Measurements from ENCODE around the gene PSMA6. TPM values are rescaled to one million over a fixed set of nuclear protein-coding genes. Genes with fewer than 3 reads are reported as not detected.

Gene PSMA6
- total and polyA plus RNA-seq, 2 of the 13 experiments (the other 11 are each of a cell fraction or from before 2014, with no cell fraction given), result 525 to 1,109 TPM

DNA sequence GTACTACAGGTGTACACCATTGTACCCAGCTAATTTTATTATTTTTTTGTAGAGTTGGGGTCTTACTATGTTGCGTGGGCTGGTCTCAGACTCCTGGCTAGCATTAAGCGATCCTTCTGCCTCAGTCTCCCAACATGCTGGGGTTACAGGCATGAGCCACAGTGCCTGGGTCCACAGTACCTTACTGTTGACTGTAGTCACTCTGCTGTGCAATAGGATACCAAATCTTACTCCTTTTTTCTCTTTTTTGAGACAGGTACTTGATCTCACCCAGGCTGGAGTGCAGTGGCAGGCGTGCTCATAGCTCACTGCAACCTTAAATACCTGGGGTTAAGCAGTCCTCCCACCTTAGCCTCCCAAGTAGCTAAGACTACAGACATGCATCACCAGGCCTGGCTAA, 25.6 kb downstream of the PSMA6 start (continued):
- TF ChIP-seq POLR2G (IDR thresholded peaks at IDR 0.05; ENCODE audit: low read depth, low read length) (peak; percentile 48), JUN (CRISPR knock-in tag; IDR thresholded peaks at IDR 0.05) (no peak)

DNA sequence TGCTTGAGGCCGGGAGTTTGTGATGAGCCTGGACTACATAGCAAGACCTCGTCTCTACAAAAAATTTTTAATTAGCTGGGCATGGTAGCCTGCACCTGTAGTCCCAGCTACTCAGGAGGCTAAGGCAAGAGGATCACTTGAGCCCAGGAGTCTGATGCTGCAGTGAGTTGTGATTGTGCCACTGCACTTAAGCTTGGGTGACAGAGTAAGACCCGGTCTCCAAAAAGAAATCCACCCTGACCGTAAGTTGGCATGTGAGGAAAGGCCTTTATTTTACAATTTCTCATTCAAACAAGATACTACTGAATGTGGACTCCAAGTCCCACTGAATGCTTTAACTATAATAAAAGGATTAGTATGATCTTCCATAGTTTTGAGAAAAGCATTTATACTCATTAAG, 27.3 kb downstream of the PSMA6 start:
- Histone ChIP-seq H3K9me3 (ENCODE audit: low read length) (no peaks in the 10 kb centered on the region), H3K4me3 (replicated peaks in 1 of 3; ENCODE audit: insufficient read depth in 1 of 3, low read depth in 2 of 3, low read length in 3 of 3) (no peak overlapping the region), H2AFZ (ENCODE audit: low read length) (no peak overlapping the region), H3K36me3 (replicated peaks in 1 of 2; ENCODE audit: control insufficient read depth in 1 of 2, insufficient read depth in 2 of 2, low read length in 2 of 2) (peaks cover 20 to 38% of the 10 kb centered on the region in 2 experiments), H3K9ac (ENCODE audit: insufficient read depth, low read depth, low read length) (no peak overlapping the region), H3K4me1 (ENCODE audit: insufficient read depth, low read length) (no peaks in the 10 kb centered on the region), H3K27me3 (ENCODE audit: control insufficient read depth in 1 of 2, insufficient read depth in 2 of 2, low read length in 2 of 2) (no peaks in the 10 kb centered on the region), H4K20me1 (ENCODE audit: insufficient read depth, low read length) (no peaks in the 10 kb centered on the region), H3K79me2 (ENCODE audit: insufficient read depth, low read length) (no peaks in the 10 kb centered on the region), H3K27ac (ENCODE audit: extremely low read length, insufficient read depth, low read length) (no peak overlapping the region), H3K4me2 (ENCODE audit: low read depth, low read length) (no peak overlapping the region)
- intact Hi-C loops (cut with micrococcal nuclease; ENCODE audit: unreplicated experiment), result no loop called here
- ChIA-PET CTCF (ENCODE audit: low intra/inter-chr PET ratio, low total read pairs) (no interaction called here), POLR2A (interaction anchor here (1.3 to 5.3 kb wide), 5 partner anchors 13 to 85 kb away, joined by 3 to 27 read pairs (median 6); partner anchors contain the start of genes NFKBIA and PSMA6)
- in situ Hi-C loops (cut with HindIII; ENCODE audit: extremely low pct_ligation_motif_present, low pct_unique_long_range_greater_than_20kb), result no loop called here
- 95% methylated on average over 4 of the region's 4 CpGs for WGBS (ENCODE audit: low lambda C conversion rate)
- no peak for DNase-seq (ENCODE audit: low spot score)
- FAIRE-seq, result no peak
- peak; percentile 8; the same call in 2 of the 3 replicates for ATAC-seq
- peak; percentile 77 for TF ChIP-seq RBM22 (optimal IDR thresholded peaks at IDR 0.05; ENCODE audit: low read length)
- no peak for TF ChIP-seq SOX5 (CRISPR knock-in tag; IDR thresholded peaks at IDR 0.05; ENCODE audit: borderline replicate concordance)
- peak; percentile 62; the same call in 1 of the 2 replicates for TF ChIP-seq PAF1 (CRISPR knock-in tag; IDR thresholded peaks at IDR 0.05)
- TF ChIP-seq POLR2A (IDR thresholded peaks at IDR 0.05; ENCODE audit: insufficient read depth in 1 of 2, low read depth in 2 of 2, low read length in 2 of 2), result peak in 1 of 2 experiments; percentile 7; a peak in 1 of 4 replicates
- no peak for TF ChIP-seq ZKSCAN5 (CRISPR knock-in tag; IDR thresholded peaks at IDR 0.05)
- no peak for TF ChIP-seq ZNF644 (CRISPR knock-in tag; IDR thresholded peaks at IDR 0.05; ENCODE audit: low read depth)
- TF ChIP-seq, protein P1, sequence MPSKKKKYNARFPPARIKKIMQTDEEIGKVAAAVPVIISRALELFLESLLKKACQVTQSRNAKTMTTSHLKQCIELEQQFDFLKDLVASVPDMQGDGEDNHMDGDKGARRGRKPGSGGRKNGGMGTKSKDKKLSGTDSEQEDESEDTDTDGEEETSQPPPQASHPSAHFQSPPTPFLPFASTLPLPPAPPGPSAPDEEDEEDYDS (CRISPR knock-in tag; IDR thresholded peaks at IDR 0.05), result 0 out of 2 replicates have a peak, but pooled peaks have one; percentile 39
- TF ChIP-seq, protein P2, sequence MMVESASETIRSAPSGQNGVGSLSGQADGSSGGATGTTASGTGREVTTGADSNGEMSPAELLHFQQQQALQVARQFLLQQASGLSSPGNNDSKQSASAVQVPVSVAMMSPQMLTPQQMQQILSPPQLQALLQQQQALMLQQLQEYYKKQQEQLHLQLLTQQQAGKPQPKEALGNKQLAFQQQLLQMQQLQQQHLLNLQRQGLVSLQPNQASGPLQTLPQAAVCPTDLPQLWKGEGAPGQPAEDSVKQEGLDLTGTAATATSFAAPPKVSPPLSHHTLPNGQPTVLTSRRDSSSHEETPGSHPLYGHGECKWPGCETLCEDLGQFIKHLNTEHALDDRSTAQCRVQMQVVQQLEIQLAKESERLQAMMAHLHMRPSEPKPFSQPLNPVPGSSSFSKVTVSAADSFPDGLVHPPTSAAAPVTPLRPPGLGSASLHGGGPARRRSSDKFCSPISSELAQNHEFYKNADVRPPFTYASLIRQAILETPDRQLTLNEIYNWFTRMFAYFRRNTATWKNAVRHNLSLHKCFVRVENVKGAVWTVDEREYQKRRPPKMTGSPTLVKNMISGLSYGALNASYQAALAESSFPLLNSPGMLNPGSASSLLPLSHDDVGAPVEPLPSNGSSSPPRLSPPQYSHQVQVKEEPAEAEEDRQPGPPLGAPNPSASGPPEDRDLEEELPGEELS (CRISPR knock-in tag; IDR thresholded peaks at IDR 0.05), result no peak
- 0 out of 4 replicates have a peak, but pooled peaks of 1 of the 2 experiments have one; percentile 18 for TF ChIP-seq KLF16 (CRISPR knock-in tag; IDR thresholded peaks at IDR 0.05)
- TF ChIP-seq ATF1 (CRISPR knock-in tag; IDR thresholded peaks at IDR 0.05), result 0 out of 2 replicates have a peak, but pooled peaks have one; percentile 10
- peak; percentile 47 for TF ChIP-seq POLR2AphosphoS5 (IDR thresholded peaks at IDR 0.05; ENCODE audit: low read depth, low read length)
- TF ChIP-seq, protein P3, sequence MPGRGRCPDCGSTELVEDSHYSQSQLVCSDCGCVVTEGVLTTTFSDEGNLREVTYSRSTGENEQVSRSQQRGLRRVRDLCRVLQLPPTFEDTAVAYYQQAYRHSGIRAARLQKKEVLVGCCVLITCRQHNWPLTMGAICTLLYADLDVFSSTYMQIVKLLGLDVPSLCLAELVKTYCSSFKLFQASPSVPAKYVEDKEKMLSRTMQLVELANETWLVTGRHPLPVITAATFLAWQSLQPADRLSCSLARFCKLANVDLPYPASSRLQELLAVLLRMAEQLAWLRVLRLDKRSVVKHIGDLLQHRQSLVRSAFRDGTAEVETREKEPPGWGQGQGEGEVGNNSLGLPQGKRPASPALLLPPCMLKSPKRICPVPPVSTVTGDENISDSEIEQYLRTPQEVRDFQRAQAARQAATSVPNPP (CRISPR knock-in tag; IDR thresholded peaks at IDR 0.05), result no peak
- TF ChIP-seq ZNF354B (CRISPR knock-in tag; IDR thresholded peaks at IDR 0.05), result 0 out of 2 replicates have a peak, but pooled peaks have one; percentile 63
- no TSS peak for BruUV-seq (replicated peaks)
